ENCODE results near the gene LTBR. TPM values are rescaled to one million over a fixed set of nuclear protein-coding genes. Genes with fewer than 3 reads are reported as not detected.

Gene LTBR
- total and polyA plus RNA-seq, 4 donors, result 15.8 to 138 (median 89.0) TPM

Small RNAs within 50 kb of the gene (small RNA-seq; reads per million reads assigned to genes)
- gene RN7SL391P, result not detected

Other genes with a start within 250 kb of the LTBR start
- gene CD9, start 183.8 kb upstream of the LTBR start, total RNA-seq, result 10 to 100 TPM; 18.7 to 25.8 TPM
- gene CD9, start 183.8 kb upstream of the LTBR start, polyA plus RNA-seq, result 10 to 100 TPM; 38.9 to 65.2 TPM
- 1 to 10 TPM; 2.2 to 6.3 TPM for gene PLEKHG6, start 73.5 kb upstream of the LTBR start, total RNA-seq
- gene PLEKHG6, start 73.5 kb upstream of the LTBR start, polyA plus RNA-seq, result 1 to 10 TPM; 2.4 to 2.7 TPM
- 100 to 1,000 TPM in 1 of 2 donors, 10 to 100 TPM in 1; 36.9 to 144 TPM for gene TNFRSF1A, start 42.1 kb upstream of the LTBR start, total RNA-seq
- gene TNFRSF1A, start 42.1 kb upstream of the LTBR start, polyA plus RNA-seq, result 100 to 1,000 TPM in 1 of 2 donors, 10 to 100 TPM in 1; 56.0 to 121 TPM
- gene SCNN1A, start 8.6 kb upstream of the LTBR start, total RNA-seq, result 1 to 10 TPM in 1 of 2 donors, under 1 TPM in 1; 0.47 to 7.7 TPM
- gene SCNN1A, start 8.6 kb upstream of the LTBR start, polyA plus RNA-seq, result 1 to 10 TPM; 2.2 to 3.5 TPM
- under 1 TPM; 0.28 to 0.67 TPM for gene CD27, start 60.8 kb downstream of the LTBR start, total RNA-seq
- 1 to 10 TPM in 1 of 2 donors, under 1 TPM in 1; 0.58 to 2.5 TPM for gene CD27, start 60.8 kb downstream of the LTBR start, polyA plus RNA-seq
- gene TAPBPL, start 67.9 kb downstream of the LTBR start, total RNA-seq, result 10 to 100 TPM in 1 of 2 donors, 1 to 10 TPM in 1; 9.5 to 32.9 TPM
- 10 to 100 TPM; 16.5 to 21.5 TPM for gene TAPBPL, start 67.9 kb downstream of the LTBR start, polyA plus RNA-seq
- 1 to 10 TPM; 5.8 to 6.4 TPM for gene VAMP1, start 86.5 kb downstream of the LTBR start, total RNA-seq
- gene VAMP1, start 86.5 kb downstream of the LTBR start, polyA plus RNA-seq, result 1 to 10 TPM; 2.4 to 4.2 TPM
- gene MRPL51, start 109.1 kb downstream of the LTBR start, total RNA-seq, result 10 to 100 TPM; 37.6 to 38.6 TPM
- 100 to 1,000 TPM in 1 of 2 donors, 10 to 100 TPM in 1; 57.4 to 163 TPM for gene MRPL51, start 109.1 kb downstream of the LTBR start, polyA plus RNA-seq
- 10 to 100 TPM in 1 of 2 donors, 1 to 10 TPM in 1; 10.0 to 55.1 TPM for gene NCAPD2, start 109.9 kb downstream of the LTBR start, total RNA-seq
- 1 to 10 TPM; 2.0 to 4.9 TPM for gene NCAPD2, start 109.9 kb downstream of the LTBR start, polyA plus RNA-seq
- gene GAPDH, start 150.4 kb downstream of the LTBR start, total RNA-seq, result 1,000 to 10,000 TPM; 1,234 to 1,389 TPM
- 1,000 to 10,000 TPM; 1,299 to 2,082 TPM for gene GAPDH, start 150.4 kb downstream of the LTBR start, polyA plus RNA-seq
- gene IFFO1, start 171.9 kb downstream of the LTBR start, total RNA-seq, result 1 to 10 TPM; 4.8 to 5.9 TPM
- gene IFFO1, start 171.9 kb downstream of the LTBR start, polyA plus RNA-seq, result 1 to 10 TPM; 5.9 to 7.6 TPM
- 10 to 100 TPM in 1 of 2 donors, 1 to 10 TPM in 1; 4.8 to 22.3 TPM for gene NOP2, start 184.1 kb downstream of the LTBR start, total RNA-seq
- gene NOP2, start 184.1 kb downstream of the LTBR start, polyA plus RNA-seq, result 10 to 100 TPM; 12.5 to 15.6 TPM
- gene CHD4, start 223.2 kb downstream of the LTBR start, total RNA-seq, result 100 to 1,000 TPM; 101 TPM
- 10 to 100 TPM; 53.6 to 53.8 TPM for gene CHD4, start 223.2 kb downstream of the LTBR start, polyA plus RNA-seq